ENCODE results near the gene NADK2.
"Not testable (repeated sequence)": the region's sequence is repeated elsewhere in the genome, so short reads cannot be mapped to it uniquely, and the experiment has no call there.

DNA sequence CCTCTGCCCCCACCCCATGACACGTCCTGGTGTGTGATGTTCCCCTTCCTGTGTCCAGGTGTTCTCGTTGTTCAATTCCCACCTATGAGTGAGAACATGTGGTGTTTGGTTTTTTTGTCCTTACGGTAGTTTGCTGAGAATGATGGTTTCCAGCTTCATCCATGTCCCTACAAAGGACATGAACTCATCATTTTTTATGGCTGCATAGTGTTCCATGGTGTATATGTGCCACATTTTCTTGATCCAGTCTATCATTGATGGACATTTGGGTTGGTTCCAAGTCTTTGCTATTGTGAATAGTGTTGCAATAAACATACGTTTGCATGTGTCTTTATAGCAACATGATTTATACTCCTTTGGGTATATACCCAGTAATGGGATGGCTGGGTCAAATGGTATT, 57.3 kb downstream of the NADK2 start:
- TF ChIP-seq EZH2phosphoT487 (IDR thresholded peaks at IDR 0.05; ENCODE audit: insufficient read depth, low read depth); EZH2 (IDR thresholded peaks at IDR 0.05; ENCODE audit: insufficient read depth, poor library complexity, severe bottlenecking): not testable (repeated sequence)

Measured in GM23248 (cell line).